Measurements from ENCODE around the gene TEX51. TPM values are rescaled to one million over a fixed set of nuclear protein-coding genes. Genes with fewer than 3 reads are reported as not detected.

TEX51 gene
- total RNA-seq, 1 experiment from 2014 or later = not detected

DNA sequence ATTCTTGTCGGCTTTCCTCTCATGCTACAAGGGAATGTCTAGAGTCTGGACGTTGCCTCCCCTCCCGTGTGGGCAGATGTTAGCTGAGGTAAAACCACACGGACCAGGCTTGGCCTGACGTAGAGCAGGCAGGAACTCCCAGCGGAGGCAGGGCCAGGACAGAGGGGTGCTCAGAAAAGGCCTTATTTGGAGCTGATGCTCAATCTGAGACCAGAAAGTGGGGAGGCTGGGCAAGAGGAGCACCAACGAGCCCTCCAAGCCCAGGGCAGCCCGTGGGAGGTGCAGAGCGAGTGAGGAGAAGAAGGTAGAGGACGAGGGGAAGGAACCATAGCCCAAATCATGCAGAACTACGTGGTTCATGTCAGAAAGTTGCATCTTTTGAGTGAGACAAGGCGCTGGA is 9.0 kb downstream of the TEX51 start:
- Histone ChIP-seq H3K4me3 (ENCODE audit: insufficient read depth, low read depth, low read length) (no peak overlapping the region), H3K27me3 (ENCODE audit: control insufficient read depth, insufficient read depth, low read length) (no peaks in the 10 kb centered on the region; the same call in 1 of the 2 replicates), H3K36me3 (replicated peaks; ENCODE audit: control insufficient read depth, insufficient read depth, low read length) (no peaks in the 10 kb centered on the region)
- no peak for DNase-seq

DNA sequence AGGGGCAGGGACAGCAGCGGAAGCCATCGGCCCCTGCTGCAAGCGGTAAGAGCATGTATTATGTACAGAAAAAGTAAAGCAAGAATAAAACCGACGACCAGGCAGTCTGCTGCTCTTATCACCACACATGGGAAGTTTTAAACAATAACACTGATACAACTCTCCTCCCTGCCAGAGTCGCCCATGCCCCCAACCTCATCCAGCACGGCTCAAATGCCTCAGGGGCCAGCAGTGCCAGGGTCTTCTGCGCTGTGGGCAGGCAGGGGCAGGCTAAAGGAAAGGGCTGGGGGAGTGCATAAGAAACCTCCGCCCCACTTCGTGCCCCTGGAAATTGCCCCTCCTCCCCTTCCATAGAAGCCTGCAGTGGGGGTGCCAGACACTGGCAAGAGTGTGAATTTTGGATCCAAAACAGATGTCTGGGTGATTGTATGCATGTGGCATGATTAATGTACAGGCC is 10.1 kb downstream of the TEX51 start:
- Histone ChIP-seq H3K27me3 (ENCODE audit: control insufficient read depth, insufficient read depth, low read length) (no peaks in the 10 kb centered on the region; the same call in 1 of the 2 replicates), H3K36me3 (replicated peaks; ENCODE audit: control insufficient read depth, insufficient read depth, low read length) (no peaks in the 10 kb centered on the region), H3K4me3 (ENCODE audit: insufficient read depth, low read depth, low read length) (no peak overlapping the region)
- DNase-seq = no peak

DNA sequence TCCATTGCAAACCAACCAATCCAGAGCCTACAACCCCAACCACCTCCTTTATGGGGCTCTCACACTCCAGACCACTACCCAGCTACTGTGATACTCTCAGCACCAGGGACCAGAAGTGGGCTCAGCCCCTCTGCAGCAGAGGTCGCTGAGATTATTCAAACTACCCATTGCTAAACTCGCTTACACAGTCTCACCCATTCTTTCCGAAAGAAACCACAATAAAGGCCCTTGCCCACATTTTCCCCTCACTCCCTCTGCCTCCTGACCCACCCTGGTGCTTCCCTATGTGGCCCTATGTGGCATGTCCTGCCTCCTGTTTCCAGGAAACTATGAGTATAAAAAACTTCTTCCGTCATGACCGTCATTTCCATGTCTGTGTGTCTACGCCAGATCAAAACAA is 10.7 kb downstream of the TEX51 start:
- no peaks in the 10 kb centered on the region; the same call in 1 of the 2 replicates for H3K27me3 ChIP-seq (ENCODE audit: control insufficient read depth, insufficient read depth, low read length)
- H3K36me3 ChIP-seq (replicated peaks; ENCODE audit: control insufficient read depth, insufficient read depth, low read length) = no peaks in the 10 kb centered on the region
- no peak for DNase-seq
- no peak overlapping the region for H3K4me3 ChIP-seq (ENCODE audit: insufficient read depth, low read depth, low read length)

DNA sequence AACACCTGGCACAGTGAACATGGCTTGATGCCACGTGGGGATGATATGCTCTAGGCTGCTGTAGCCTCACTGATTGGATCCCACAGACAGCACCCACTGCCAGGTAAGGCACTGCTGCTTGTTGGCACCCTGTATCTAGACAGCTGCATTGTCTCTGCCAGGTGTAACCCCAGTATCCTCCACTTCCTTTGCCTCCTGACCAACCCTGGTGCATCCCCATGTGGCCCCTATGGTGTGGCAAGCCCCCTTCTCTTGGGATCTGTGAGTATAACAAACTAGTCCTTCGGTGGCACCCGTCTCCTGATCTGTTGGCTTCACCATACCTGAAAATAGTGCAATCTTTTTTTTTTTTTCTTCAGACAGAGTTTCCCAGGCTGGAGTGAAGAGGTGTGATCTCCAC is 11.1 kb downstream of the TEX51 start:
- Histone ChIP-seq H3K27me3 (ENCODE audit: control insufficient read depth, insufficient read depth, low read length) (peaks cover 2% of the 10 kb centered on the region), H3K36me3 (replicated peaks; ENCODE audit: control insufficient read depth, insufficient read depth, low read length) (no peaks in the 10 kb centered on the region), H3K4me3 (ENCODE audit: insufficient read depth, low read depth, low read length) (no peak overlapping the region)
- no peak for DNase-seq

DNA sequence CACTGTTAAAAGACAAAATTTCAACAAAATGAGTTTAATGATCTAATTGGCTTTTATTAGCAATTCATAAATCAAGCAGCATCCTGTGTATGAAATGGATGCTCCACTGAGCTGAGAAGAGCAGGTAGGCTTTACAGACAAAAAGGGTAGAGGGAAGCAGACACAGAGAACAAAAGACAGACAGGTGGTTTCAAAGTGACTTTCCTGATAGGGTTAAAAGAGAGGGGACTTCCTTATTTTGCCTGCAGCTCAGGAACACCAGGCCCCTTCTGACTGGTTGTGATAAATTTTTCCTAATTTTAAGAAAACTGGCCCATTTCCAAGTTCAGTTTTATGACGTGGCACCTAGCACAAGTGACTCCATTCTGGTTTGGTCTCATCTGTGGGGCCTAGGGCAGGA is 11.9 kb downstream of the TEX51 start:
- H3K27me3 ChIP-seq (ENCODE audit: control insufficient read depth, insufficient read depth, low read length) = peaks cover 3% of the 10 kb centered on the region
- no peaks in the 10 kb centered on the region for H3K36me3 ChIP-seq (replicated peaks; ENCODE audit: control insufficient read depth, insufficient read depth, low read length)
- no peak for DNase-seq
- H3K4me3 ChIP-seq (ENCODE audit: insufficient read depth, low read depth, low read length) = no peak overlapping the region

DNA sequence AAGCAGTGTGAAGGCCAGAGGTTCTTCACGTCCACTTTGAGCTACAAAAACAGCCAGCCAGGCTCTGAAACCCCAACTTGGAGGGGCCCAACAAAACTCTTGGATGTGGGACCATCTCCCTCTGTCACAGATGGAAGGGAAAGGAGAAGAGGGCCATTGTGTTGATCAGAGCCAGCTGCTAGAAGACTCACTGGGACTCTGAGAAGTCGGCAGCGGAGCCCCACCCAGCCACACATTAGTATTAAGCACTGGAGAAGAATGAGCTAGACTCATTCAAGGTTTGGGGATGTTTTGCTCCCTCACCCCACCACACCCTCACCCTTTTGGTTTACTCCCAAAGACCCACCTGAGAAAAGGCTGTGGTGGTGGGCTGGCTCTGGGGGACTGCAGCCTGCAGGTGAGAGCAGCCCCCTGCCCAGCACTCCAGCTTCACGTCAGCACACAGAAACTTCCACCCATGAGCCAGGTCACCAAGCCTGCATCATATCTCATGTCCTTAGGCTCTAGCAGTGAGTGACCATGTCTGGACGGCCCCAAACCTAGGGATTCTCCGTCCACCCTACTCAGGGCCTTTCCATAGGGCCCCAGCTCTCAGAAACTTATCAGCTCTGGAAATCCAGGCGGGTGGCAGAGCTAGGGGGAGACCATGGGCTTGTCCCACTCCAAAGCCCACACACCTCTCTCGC is 12.6 kb downstream of the TEX51 start:
- no peaks in the 10 kb centered on the region for H3K36me3 ChIP-seq (replicated peaks; ENCODE audit: control insufficient read depth, insufficient read depth, low read length)
- peaks cover 3% of the 10 kb centered on the region for H3K27me3 ChIP-seq (ENCODE audit: control insufficient read depth, insufficient read depth, low read length)
- no peak overlapping the region for H3K4me3 ChIP-seq (ENCODE audit: insufficient read depth, low read depth, low read length)
- DNase-seq = no peak

DNA sequence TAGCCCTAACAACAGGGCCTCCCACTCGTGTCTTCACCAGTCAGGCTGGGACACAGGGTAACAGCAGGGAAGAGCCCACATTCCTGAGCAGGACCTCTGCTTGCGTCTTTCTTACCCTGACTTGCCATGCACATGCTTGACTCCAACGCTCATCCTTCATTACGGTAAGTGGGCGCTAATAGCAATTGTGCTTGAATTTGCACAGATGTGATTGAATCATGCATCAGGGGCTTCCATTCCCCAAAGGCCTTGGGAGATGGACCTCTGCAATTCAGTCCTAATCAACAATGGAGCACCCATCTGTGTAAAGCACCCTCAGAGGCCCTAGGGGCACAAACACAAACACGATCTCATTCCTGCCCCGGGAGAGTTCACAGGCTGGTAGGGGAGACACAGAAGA is 13.5 kb downstream of the TEX51 start:
- no peak for DNase-seq
- H3K36me3 ChIP-seq (replicated peaks; ENCODE audit: control insufficient read depth, insufficient read depth, low read length) = no peaks in the 10 kb centered on the region
- H3K4me3 ChIP-seq (ENCODE audit: insufficient read depth, low read depth, low read length) = no peak overlapping the region
- peaks cover 3% of the 10 kb centered on the region for H3K27me3 ChIP-seq (ENCODE audit: control insufficient read depth, insufficient read depth, low read length)

DNA sequence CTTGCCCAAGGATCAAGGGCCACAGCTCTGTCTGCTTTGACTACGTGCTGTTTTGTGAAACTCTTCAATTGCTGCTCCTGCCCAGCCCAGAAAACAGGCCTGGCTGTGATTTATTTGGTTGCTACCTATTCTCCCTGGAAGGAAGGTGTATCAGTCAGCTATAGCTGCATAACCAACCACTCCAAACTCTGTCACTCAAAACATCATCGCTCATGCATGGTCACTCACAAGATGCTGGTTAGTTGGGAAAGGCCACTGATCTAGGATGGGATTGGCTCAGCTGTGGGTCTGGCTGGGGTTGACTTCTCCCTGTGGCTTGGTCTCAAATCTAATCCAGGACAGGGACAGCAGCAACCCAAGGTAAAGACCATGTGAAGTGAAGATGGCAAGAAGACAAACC is 14.6 kb downstream of the TEX51 start:
- peaks cover 3% of the 10 kb centered on the region for H3K27me3 ChIP-seq (ENCODE audit: control insufficient read depth, insufficient read depth, low read length)
- H3K4me3 ChIP-seq (ENCODE audit: insufficient read depth, low read depth, low read length) = no peak overlapping the region
- DNase-seq = no peak
- no peaks in the 10 kb centered on the region for H3K36me3 ChIP-seq (replicated peaks; ENCODE audit: control insufficient read depth, insufficient read depth, low read length)

DNA sequence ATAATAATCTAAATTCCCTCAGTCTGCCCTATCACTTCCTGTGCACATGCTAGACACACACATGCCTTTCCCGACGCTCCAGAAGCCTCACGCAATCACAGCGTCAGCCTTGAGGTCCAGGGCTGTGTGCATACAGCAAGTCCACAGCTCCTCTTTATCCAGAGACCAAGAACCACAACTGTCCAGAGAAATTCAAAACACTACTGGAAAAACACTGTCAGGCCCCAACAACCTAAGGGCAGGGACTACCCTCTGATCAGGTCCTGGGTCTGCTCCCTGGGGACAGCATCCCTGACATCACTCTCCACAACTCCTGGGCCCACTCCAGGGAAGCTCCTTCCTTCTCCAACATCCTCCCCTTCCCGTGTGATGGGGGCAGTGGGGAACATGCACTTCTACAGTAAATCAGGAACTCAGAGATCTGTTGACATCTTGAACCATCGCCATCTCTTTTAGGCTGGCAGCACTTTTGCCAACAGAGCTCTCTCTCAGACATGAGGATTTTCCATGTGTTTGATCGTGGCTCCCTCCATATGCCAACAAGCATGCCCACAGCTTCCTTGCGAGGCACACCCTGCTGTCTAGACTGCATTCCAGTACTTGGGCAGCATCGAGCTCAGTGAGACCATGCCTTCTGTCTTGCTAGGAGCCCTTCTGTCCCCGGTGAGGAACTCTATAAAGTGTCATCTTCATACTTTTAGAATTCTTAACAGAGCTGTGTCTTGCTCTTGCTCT is 15.4 kb downstream of the TEX51 start:
- Histone ChIP-seq H3K27me3 (ENCODE audit: control insufficient read depth, insufficient read depth, low read length) (peaks cover 3% of the 10 kb centered on the region), H3K36me3 (replicated peaks; ENCODE audit: control insufficient read depth, insufficient read depth, low read length) (no peaks in the 10 kb centered on the region), H3K4me3 (ENCODE audit: insufficient read depth, low read depth, low read length) (no peak overlapping the region)
- DNase-seq = no peak

DNA sequence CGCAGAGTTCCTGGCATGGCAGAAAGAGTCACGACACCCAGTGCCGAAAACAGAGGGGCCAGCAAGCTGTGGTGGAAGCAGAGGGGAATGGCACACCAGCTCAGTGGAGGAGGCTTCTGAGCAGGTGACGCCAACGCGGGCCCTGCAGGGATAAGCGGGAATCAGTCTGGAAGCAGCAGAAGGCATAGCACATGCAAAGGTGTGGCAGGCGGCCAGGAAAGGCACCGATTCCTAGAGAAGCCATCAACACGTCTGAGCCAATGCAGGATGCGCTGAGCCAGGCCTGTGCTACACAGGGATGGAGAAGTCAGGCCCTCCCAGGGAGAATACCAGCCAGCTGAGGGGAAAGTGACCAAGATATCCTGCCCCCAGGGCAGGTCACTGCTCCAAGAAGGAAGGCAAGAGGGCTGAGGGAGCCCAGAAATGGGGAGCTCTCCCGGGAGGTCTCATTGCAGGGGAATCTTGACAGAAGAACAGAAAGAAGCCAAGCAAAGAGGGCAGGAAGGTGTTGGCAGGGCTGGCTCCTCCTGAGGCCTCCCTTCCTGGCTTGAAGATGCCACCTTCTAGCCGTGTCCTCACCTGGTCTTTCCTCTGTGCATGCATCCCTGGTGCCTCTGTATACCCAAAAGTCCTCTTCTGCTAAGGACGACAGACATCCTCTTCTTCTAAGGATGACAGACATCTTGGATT is 16.3 kb downstream of the TEX51 start:
- no peak for DNase-seq
- Histone ChIP-seq H3K36me3 (replicated peaks; ENCODE audit: control insufficient read depth, insufficient read depth, low read length) (no peaks in the 10 kb centered on the region), H3K4me3 (ENCODE audit: insufficient read depth, low read depth, low read length) (no peak overlapping the region), H3K27me3 (ENCODE audit: control insufficient read depth, insufficient read depth, low read length) (peaks cover 3% of the 10 kb centered on the region)

DNA sequence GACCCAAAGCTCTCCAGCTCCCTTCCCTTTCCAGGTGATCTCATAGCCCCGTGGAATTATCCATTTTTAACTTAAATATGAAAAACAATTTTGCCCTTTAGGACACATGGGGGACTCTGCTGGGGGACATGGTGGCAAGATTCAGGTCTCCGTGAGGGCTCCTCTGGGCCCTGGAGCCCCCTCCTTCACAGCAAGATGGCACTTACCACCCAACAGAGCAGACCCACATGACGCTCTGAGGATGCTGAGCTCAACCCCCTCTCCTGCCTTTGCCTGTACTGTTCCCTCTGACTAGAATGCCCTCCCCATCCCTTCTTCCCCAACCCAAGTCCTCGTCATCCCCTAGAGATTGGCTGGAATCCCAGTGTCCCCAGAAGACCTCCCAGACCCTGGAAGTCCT is 17.2 kb downstream of the TEX51 start:
- DNase-seq = no peak

DNA sequence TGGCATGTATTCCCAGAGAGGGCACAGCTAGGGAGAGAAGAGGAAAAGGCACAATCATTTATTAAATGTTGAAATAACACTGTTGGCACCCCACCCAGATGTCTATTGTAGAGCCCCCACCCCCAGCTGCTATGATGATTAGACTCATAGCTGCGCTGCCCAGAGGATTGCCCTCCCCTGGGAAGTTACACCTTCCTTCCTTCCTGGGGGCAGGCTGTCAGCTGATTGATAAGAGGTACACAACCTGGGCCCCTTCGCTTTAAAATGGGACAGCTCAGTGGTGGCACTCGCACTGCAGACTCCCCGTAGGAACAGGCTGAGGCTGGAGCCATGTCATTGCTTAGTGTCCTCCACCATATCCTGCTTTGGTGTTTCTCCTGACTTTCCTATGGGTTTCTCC is 18.1 kb downstream of the TEX51 start:
- no peaks in the 10 kb centered on the region for H3K36me3 ChIP-seq (replicated peaks; ENCODE audit: control insufficient read depth, insufficient read depth, low read length)
- no peak overlapping the region for H3K4me3 ChIP-seq (ENCODE audit: insufficient read depth, low read depth, low read length)
- peaks cover 3% of the 10 kb centered on the region for H3K27me3 ChIP-seq (ENCODE audit: control insufficient read depth, insufficient read depth, low read length)
- DNase-seq = no peak

More for the DNA sequence above, 17.2 kb downstream of the TEX51 start:
- H3K4me3 ChIP-seq (ENCODE audit: insufficient read depth, low read depth, low read length) = no peak overlapping the region
- no peaks in the 10 kb centered on the region for H3K36me3 ChIP-seq (replicated peaks; ENCODE audit: control insufficient read depth, insufficient read depth, low read length)
- H3K27me3 ChIP-seq (ENCODE audit: control insufficient read depth, insufficient read depth, low read length) = peaks cover 3% of the 10 kb centered on the region

DNA sequence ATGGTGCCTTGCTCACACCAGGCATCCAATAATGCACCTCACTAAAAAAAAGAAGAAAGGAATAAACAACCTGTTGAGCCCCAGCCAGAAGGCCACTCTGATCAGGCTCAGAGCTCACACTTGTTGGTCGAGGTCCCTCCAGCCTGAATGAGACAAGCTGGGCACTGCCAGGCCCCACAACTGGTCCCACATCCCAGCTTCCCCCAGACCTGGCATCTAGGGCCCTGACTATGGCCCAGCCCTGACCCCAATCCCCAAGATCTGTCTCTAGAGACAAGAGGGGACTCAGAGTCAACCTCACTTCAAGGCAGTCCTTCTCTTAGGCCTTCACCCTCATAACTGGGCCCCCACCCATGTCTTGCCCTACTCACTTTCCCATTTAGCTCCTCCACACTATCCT is 22.4 kb downstream of the TEX51 start:
- no peak overlapping the region for H3K4me3 ChIP-seq (ENCODE audit: insufficient read depth, low read depth, low read length)
- no peaks in the 10 kb centered on the region for H3K36me3 ChIP-seq (replicated peaks; ENCODE audit: control insufficient read depth, insufficient read depth, low read length)
- H3K27me3 ChIP-seq (ENCODE audit: control insufficient read depth, insufficient read depth, low read length) = no peaks in the 10 kb centered on the region
- DNase-seq = no peak

DNA sequence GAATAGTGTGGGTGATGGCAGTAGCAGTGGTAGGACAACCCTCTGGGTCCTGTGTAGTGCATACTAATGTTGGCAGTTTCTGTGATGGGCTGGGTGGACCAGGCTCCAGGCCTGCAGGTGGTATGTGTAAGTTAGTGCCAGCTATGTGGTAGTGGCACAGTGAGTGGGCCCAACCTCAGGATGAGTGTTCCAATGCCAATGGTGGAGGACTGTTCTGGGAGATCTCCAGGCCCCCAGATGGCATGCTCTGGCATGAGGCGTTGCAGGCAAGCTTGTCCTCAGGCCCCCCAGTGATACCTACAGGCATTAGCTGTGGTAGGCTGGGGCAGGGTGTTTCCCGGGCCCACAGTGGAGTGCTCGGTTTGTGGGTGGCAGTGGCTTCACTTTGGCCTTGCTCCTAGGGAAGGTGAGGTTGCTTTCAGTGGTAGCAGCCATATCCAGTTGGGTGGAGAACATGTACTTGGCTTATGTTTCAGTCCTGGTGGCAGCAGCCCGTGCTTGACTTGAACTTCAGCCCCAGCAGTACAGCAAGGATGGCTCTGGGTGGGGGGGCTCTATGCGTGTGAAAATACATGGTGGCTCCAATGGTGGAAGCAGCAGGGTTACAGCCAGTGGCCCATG is 32.4 kb downstream of the TEX51 start:
- Histone ChIP-seq H3K27me3 (ENCODE audit: control insufficient read depth, insufficient read depth, low read length) (peaks cover 17% of the 10 kb centered on the region; the same call in 1 of the 2 replicates), H3K4me3 (ENCODE audit: insufficient read depth, low read depth, low read length) (no peak overlapping the region), H3K36me3 (replicated peaks; ENCODE audit: control insufficient read depth, insufficient read depth, low read length) (no peaks in the 10 kb centered on the region)
- DNase-seq = no peak

All from H7 (cell line).